ENCODE data around the gene ARMH1.

DNA sequence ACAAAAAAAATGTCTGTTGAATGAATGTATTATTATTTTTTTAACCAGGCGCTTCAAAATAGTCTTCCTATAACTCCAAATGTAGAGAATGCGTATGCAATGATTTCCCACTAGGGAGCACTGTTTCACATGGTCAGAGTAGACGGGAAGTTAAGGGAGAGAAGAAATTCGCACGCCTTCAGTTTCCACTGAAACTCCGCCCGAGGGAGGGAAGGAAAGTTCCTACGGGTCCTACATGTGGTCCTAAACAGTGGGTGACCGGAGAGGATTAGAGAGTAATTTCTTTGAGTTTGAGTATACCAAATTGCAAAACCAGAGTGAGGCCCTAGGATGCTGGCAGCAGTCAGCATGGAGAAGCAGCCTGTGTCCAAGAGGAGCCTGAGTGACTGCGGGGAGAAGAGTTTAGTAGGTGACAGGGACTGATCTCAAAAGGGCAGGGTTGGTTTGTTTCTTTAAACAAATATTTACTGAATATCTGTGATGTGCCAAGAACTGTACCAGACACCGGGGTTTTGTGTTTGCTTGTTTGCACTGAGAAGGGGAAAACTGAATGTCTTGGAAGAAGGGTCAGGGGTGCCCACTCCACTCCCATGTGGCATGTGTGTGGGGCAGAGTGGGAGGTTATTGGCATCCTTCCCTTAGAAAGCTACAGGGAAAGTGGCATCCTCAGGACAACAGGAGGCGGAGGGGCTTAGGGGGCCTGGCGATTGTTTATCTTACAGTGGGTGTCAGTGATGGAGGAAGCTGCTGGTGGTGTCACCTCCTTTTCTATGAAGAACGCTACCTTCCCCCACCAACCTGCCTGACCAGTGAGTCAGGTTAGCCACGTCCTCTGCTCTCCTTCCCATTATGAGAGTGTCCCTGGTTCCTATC lies 33.7 kb downstream of the ARMH1 start:
- TF ChIP-seq, protein P1, sequence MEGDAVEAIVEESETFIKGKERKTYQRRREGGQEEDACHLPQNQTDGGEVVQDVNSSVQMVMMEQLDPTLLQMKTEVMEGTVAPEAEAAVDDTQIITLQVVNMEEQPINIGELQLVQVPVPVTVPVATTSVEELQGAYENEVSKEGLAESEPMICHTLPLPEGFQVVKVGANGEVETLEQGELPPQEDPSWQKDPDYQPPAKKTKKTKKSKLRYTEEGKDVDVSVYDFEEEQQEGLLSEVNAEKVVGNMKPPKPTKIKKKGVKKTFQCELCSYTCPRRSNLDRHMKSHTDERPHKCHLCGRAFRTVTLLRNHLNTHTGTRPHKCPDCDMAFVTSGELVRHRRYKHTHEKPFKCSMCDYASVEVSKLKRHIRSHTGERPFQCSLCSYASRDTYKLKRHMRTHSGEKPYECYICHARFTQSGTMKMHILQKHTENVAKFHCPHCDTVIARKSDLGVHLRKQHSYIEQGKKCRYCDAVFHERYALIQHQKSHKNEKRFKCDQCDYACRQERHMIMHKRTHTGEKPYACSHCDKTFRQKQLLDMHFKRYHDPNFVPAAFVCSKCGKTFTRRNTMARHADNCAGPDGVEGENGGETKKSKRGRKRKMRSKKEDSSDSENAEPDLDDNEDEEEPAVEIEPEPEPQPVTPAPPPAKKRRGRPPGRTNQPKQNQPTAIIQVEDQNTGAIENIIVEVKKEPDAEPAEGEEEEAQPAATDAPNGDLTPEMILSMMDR (IDR thresholded peaks at IDR 0.05): peak; percentile 85
- no peak for TF ChIP-seq EZH2 (IDR thresholded peaks at IDR 0.05; ENCODE audit: borderline replicate concordance, insufficient read depth, low read depth, low read length, poor library complexity, severe bottlenecking)

Data from B cell (primary cell).